ENCODE results near the gene MAEA.

The MAEA gene

GRCh38 chr4:1337951-1338751, 48.5 kb downstream of the MAEA start:
- DNase-seq: no peak

GRCh38 chr4:1338752-1339414, 49.2 kb downstream of the MAEA start:
- DNase-seq: no peak

GRCh38 chr4:1339489-1339888, 49.8 kb downstream of the MAEA start:
- DNase-seq: no peak

GRCh38 chr4:1340181-1340747, 50.6 kb downstream of the MAEA start:
- no peak for DNase-seq

GRCh38 chr4:1340861-1341260, 51.2 kb downstream of the MAEA start:
- DNase-seq: no peak

GRCh38 chr4:1342003-1342402, 52.3 kb downstream of the MAEA start:
- no peak for DNase-seq

GRCh38 chr4:1344696-1345095, 55.0 kb downstream of the MAEA start:
- no peak for DNase-seq

- DNase-seq: no peak
Observed at GRCh38 chr4:1345903-1346780, 56.5 kb downstream of the MAEA start.

GRCh38 chr4:1346781-1347409, 57.2 kb downstream of the MAEA start, which contains the start of gene UVSSA:
Gene UVSSA (plus strand): TSS chr4:1347208. CDS start chr4:1348092, 884 bp downstream.
- peak; percentile 95 for DNase-seq

- DNase-seq: no peak
Observed at GRCh38 chr4:1347410-1347864, 57.7 kb downstream of the MAEA start.

- no peak for DNase-seq
Observed at GRCh38 chr4:1348014-1348513, 58.4 kb downstream of the MAEA start.

- DNase-seq: no peak
Observed at GRCh38 chr4:1348746-1349145, 59.1 kb downstream of the MAEA start.

GRCh38 chr4:1349359-1350168, 59.9 kb downstream of the MAEA start:
- DNase-seq: no peak

GRCh38 chr4:1350169-1350520, 60.5 kb downstream of the MAEA start:
- DNase-seq: no peak

GRCh38 chr4:1351854-1352566, 62.3 kb downstream of the MAEA start:
- peak; percentile 39 for DNase-seq

GRCh38 chr4:1352567-1352900, 62.8 kb downstream of the MAEA start:
- DNase-seq: no peak

- no peak for DNase-seq
Observed at GRCh38 chr4:1353186-1354055, 63.7 kb downstream of the MAEA start.

- no peak for DNase-seq
Observed at GRCh38 chr4:1354136-1354982, 64.7 kb downstream of the MAEA start.

- DNase-seq: no peak
Observed at GRCh38 chr4:1354983-1355275, 65.2 kb downstream of the MAEA start.
